SK-N-SH treated with all-trans-retinoic acid at 6 μM for 48 hours (cell line): ENCODE measurements around the gene KEAP1.
A peak's percentile ranks its signal among the peaks of the same experiment; 100 is the strongest.
"Not testable (repeated sequence)": the region's sequence is repeated elsewhere in the genome, so short reads cannot be mapped to it uniquely, and the experiment has no call there.

Experiments used
- ATAC-seq: fragments of 200-7000 bp; cut with Tn5 transposase; 3 replicates; pipeline ENCODE4 v1.9.1; 2020; ENCODE audit warnings: mild to moderate bottlenecking, moderate library complexity
- ARNTL ChIP-seq: fragments of 450-650 bp; formaldehyde crosslinking; IDR thresholded peaks from 2 replicates; pipeline ENCODE4 v1.5.0; 2020; ENCODE audit warnings: low read depth, mild to moderate bottlenecking, moderate library complexity, borderline replicate concordance
- CSDC2 ChIP-seq: fragments of 250-450 bp; sonication (Bioruptor Pico); IDR thresholded peaks from 2 replicates; pipeline ENCODE4 v1.5.0; 2020; ENCODE audit warnings: mild to moderate bottlenecking, moderate library complexity
- ESRRG ChIP-seq: fragments of 250-450 bp; sonication (Bioruptor Pico); IDR thresholded peaks from 2 replicates; pipeline ENCODE4 v1.6.1; 2021; ENCODE audit warnings: mild to moderate bottlenecking
- ISL1 ChIP-seq: fragments of 250-450 bp; sonication (Bioruptor Pico); IDR thresholded peaks from 2 replicates; pipeline ENCODE4 v2.1.2; 2022; ENCODE audit warnings: mild to moderate bottlenecking, moderate library complexity
- OSR1 ChIP-seq: fragments of 250-450 bp; sonication (Bioruptor Pico); IDR thresholded peaks from 2 replicates; pipeline ENCODE4 v1.8.0; 2022; ENCODE audit warnings: moderate library complexity, mild to moderate bottlenecking, inconsistent platforms
- SNAI2 ChIP-seq: fragments of 250-450 bp; sonication (Bioruptor Pico); IDR thresholded peaks from 2 replicates; pipeline ENCODE4 v1.5.0; 2020; ENCODE audit warnings: mild to moderate bottlenecking, moderate library complexity
- TCF4 ChIP-seq: fragments of 250-450 bp; sonication (Bioruptor Pico); IDR thresholded peaks from 2 replicates; pipeline ENCODE4 v1.8.0; 2021; ENCODE audit warnings: mild to moderate bottlenecking, moderate library complexity, borderline replicate concordance
- TOX ChIP-seq: fragments of 250-450 bp; sonication (Bioruptor Pico); IDR thresholded peaks from 2 replicates; pipeline ENCODE4 v1.8.0; 2021; ENCODE audit warnings: mild to moderate bottlenecking, moderate library complexity, borderline replicate concordance
- ZC3H10 ChIP-seq: fragments of 250-450 bp; sonication (Bioruptor Pico); IDR thresholded peaks from 2 replicates; pipeline ENCODE4 v1.5.1; 2021; ENCODE audit warnings: mild to moderate bottlenecking, moderate library complexity
- ZFP3 ChIP-seq: fragments of 250-450 bp; sonication (Bioruptor Pico); IDR thresholded peaks from 2 replicates; pipeline ENCODE4 v1.5.0; 2020; ENCODE audit warnings: mild to moderate bottlenecking, moderate library complexity
- ZFP30 ChIP-seq: fragments of 450-650 bp; formaldehyde crosslinking; IDR thresholded peaks from 2 replicates; pipeline ENCODE4 v1.5.0; 2022; ENCODE audit warnings: mild to moderate bottlenecking, moderate library complexity
- ZNF70 ChIP-seq: fragments of 450-650 bp; formaldehyde crosslinking; IDR thresholded peaks from 2 replicates; pipeline ENCODE4 v1.5.0; 2020; ENCODE audit warnings: mild to moderate bottlenecking, moderate library complexity
- ZNF8 ChIP-seq: fragments of 450-650 bp; formaldehyde crosslinking; IDR thresholded peaks from 2 replicates; pipeline ENCODE4 v1.5.0; 2020; ENCODE audit warnings: mild to moderate bottlenecking, moderate library complexity
- TF ChIP-seq, protein P1 (sequence below): fragments of 250-450 bp; sonication (Bioruptor Pico); IDR thresholded peaks from 2 replicates; pipeline ENCODE4 v1.5.1; 2020; ENCODE audit warnings: low read depth, mild to moderate bottlenecking, moderate library complexity
- TF ChIP-seq, protein P2 (sequence below): fragments of 250-450 bp; sonication (Bioruptor Pico); IDR thresholded peaks from 2 replicates; pipeline ENCODE4 v1.8.0; 2020; ENCODE audit warnings: mild to moderate bottlenecking, moderate library complexity, borderline replicate concordance
- TF ChIP-seq, protein P3 (sequence below): fragments of 250-450 bp; sonication (Bioruptor Pico); IDR thresholded peaks from 2 replicates; pipeline ENCODE4 v1.8.0; 2021; ENCODE audit warnings: low read depth, mild to moderate bottlenecking, moderate library complexity, borderline replicate concordance

KEAP1 gene

DNA sequence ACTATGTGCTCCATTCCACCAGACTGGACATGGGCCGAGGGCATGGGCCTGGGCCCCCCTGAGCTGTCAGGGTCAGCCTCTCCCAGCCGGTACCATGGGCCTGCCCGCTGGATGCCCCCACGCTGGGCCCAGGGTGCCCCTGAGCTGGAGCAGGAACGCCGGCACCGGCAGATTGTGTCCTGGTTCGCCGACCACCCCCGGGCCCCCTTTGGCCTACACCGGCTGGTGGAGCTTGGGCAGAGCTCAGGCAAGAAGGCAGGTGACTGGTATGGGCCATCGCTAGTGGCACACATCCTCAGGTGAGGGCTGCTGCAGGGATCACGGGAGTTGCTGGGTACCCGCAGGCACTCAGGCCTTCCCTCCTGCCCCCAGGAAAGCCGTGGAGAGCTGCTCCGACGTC lies 43.7 kb upstream of the KEAP1 start:
- no peak for ATAC-seq

DNA sequence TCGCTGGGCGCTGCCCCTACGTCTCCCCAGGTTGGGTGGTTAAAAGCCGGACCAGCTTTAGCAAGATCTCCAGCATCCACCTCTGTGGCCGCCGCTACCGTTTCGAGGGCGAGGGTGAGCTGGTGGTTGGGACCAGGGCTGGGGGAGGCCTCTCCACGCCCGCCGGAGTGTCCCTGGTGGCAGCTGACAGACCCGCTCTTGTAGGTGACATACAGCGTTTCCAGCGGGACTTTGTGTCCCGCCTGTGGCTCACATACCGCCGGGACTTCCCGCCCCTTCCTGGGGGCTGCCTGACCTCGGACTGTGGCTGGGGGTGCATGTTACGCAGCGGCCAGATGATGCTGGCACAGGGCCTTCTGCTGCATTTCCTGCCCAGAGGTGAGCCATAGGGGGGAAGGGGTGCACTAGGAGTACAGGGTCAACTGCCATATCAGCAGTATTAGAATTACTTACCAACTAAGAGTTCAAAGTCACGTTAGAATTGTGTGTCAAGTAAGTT lies 41.6 kb upstream of the KEAP1 start:
- no peak for ATAC-seq
- no peak for TF ChIP-seq ZFP3 (CRISPR knock-in tag)
- no peak for TF ChIP-seq ZC3H10 (CRISPR knock-in tag)
- TF ChIP-seq OSR1 = no peak
- no peak for TF ChIP-seq ISL1 (CRISPR knock-in tag)

More for the DNA sequence above, 43.7 kb upstream of the KEAP1 start:
- no peak for TF ChIP-seq ZFP30 (CRISPR knock-in tag)
- no peak for TF ChIP-seq TCF4 (CRISPR knock-in tag)

DNA sequence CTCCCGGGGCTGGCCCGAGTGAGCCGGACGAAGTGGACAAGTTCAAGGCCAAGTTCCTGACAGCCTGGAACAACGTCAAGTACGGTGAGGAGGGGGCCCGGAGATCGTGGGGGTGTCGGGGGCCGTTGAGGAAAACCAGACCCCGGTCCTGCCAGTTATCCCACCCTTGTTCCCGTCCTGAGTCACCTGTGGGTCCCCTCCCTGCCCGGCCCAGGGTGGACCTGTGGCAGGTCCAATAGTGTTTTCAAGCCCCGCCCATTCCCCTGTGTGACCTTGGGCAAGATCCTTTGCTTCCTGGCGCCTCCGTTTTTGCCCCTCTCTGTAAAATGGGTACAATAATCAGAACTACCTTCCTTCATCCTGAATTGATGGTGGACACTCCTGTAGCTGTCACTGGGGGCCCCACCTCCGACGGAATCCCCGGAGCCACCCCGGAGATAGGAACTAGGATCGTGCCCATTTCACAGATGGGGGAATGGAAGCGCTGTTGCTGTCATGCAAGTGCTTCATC lies 41.1 kb upstream of the KEAP1 start:
- no peak for TF ChIP-seq ZC3H10 (CRISPR knock-in tag)
- TF ChIP-seq ARNTL (CRISPR knock-in tag) = no peak
- peak; percentile 30 for ATAC-seq

DNA sequence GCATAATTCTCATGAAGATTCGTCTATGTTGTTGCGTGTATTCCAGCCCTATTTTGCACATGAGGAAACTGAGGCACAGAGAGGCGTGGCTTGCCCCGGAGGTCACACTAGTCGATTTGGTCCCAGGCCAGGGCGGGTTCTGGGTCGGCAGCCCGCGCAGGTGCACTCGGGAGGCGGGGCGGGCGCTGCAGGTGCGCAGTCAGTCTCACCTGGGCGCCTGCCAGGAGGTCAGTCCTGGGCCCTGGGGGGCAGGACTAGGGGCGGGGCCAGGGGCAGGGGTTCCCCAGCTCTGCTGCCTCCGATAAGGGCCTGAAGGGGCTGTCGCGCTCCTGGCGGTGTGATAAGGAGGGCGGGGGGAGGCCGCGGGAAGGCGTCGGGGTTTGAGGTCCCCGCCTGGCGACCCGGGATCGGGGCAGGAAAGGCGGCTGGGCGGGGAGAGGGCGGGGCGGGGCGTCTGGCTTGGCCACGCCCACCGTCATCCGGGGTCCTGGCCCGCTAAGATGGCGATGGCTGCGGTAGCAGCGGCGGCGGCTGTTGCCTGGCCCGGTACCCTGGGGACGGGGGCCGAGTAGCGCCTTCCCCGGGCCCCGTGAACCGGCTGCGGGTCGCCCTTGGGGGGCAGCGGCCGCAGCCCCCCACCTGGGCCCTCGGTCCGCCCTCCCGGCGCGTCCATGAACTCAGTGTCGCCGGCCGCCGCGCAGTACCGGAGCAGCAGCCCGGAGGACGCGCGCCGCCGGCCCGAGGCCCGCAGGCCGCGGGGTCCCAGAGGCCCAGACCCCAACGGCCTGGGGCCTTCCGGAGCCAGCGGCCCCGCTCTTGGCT lies 40.5 kb upstream of the KEAP1 start, which contains the start of gene ATG4D:
TSS of gene ATG4D (plus strand) at position 485 of the 822 bp plus-strand sequence. CDS start at position 672, 187 bp downstream.
- ATAC-seq = peak; percentile 91
- no peak; the same call in 1 of the 2 replicates for TF ChIP-seq SNAI2
- no peak for TF ChIP-seq TCF4 (CRISPR knock-in tag)
- no peak for TF ChIP-seq ISL1 (CRISPR knock-in tag)
- TF ChIP-seq OSR1 = no peak
- TF ChIP-seq, protein P1, sequence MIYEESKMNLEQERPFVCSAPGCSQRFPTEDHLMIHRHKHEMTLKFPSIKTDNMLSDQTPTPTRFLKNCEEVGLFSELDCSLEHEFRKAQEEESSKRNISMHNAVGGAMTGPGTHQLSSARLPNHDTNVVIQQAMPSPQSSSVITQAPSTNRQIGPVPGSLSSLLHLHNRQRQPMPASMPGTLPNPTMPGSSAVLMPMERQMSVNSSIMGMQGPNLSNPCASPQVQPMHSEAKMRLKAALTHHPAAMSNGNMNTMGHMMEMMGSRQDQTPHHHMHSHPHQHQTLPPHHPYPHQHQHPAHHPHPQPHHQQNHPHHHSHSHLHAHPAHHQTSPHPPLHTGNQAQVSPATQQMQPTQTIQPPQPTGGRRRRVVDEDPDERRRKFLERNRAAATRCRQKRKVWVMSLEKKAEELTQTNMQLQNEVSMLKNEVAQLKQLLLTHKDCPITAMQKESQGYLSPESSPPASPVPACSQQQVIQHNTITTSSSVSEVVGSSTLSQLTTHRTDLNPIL (CRISPR knock-in tag) = no peak
- no peak for TF ChIP-seq ZNF70
- no peak for TF ChIP-seq CSDC2 (CRISPR knock-in tag)
- no peak for TF ChIP-seq TOX (CRISPR knock-in tag)
- TF ChIP-seq ESRRG (CRISPR knock-in tag) = no peak
- TF ChIP-seq, all 23 proteins: peak for 0

DNA sequence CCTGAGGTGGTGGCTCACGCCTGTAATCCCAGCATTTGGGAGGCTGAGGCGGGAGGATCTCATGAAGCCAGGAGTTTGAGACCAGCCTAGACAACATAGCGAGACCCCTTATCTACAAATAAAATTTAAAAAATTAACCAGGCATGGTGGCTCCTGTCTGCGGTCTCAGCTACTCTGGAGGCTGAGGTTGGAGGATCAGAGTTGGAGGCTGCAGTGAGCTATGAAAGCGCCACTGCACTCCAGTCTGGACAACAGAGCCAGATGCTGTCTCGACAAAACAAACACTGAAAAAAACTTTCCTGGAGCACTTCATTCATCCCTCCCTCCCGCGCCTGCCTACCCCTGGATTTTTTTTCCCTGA lies 39.9 kb upstream of the KEAP1 start:
- no peak for ATAC-seq
- TF ChIP-seq ZNF8 (CRISPR knock-in tag) (no peak), ZNF70 (no peak), ARNTL (CRISPR knock-in tag) (no peak), TOX (CRISPR knock-in tag) (no peak), ZFP3 (CRISPR knock-in tag) (no peak), ISL1 (CRISPR knock-in tag) (no peak)
- TF ChIP-seq, protein P2, sequence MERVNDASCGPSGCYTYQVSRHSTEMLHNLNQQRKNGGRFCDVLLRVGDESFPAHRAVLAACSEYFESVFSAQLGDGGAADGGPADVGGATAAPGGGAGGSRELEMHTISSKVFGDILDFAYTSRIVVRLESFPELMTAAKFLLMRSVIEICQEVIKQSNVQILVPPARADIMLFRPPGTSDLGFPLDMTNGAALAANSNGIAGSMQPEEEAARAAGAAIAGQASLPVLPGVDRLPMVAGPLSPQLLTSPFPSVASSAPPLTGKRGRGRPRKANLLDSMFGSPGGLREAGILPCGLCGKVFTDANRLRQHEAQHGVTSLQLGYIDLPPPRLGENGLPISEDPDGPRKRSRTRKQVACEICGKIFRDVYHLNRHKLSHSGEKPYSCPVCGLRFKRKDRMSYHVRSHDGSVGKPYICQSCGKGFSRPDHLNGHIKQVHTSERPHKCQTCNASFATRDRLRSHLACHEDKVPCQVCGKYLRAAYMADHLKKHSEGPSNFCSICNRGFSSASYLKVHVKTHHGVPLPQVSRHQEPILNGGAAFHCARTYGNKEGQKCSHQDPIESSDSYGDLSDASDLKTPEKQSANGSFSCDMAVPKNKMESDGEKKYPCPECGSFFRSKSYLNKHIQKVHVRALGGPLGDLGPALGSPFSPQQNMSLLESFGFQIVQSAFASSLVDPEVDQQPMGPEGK (CRISPR knock-in tag) = no peak
- TF ChIP-seq, protein P3, sequence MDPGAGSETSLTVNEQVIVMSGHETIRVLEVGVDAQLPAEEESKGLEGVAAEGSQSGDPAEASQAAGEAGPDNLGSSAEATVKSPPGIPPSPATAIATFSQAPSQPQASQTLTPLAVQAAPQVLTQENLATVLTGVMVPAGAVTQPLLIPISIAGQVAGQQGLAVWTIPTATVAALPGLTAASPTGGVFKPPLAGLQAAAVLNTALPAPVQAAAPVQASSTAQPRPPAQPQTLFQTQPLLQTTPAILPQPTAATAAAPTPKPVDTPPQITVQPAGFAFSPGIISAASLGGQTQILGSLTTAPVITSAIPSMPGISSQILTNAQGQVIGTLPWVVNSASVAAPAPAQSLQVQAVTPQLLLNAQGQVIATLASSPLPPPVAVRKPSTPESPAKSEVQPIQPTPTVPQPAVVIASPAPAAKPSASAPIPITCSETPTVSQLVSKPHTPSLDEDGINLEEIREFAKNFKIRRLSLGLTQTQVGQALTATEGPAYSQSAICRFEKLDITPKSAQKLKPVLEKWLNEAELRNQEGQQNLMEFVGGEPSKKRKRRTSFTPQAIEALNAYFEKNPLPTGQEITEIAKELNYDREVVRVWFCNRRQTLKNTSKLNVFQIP (CRISPR knock-in tag) = no peak

DNA sequence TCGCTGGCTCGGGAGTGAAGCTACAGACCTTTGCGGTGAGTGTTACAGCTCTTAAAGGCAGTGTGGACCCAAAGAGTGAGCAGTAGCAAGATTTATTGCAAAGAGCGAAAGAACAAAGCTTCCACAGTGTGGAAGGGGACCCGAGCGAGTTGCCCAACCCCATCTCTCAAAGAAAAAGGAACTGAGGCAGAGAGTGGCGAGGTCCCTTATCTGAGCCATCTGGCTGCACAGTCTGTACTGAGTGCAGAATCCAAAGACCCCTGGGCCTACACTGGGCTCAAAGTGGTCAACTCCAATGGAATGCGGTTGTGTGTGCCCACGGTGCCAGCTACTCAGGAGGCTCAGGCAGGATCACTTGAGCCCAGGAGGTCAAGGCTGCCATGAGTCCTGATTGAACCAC lies 35.9 kb upstream of the KEAP1 start:
- ATAC-seq = not testable (repeated sequence)
